Measurements from ENCODE around the gene FADS1. TPM values are rescaled to one million over a fixed set of nuclear protein-coding genes. Genes with fewer than 3 reads are reported as not detected.
A peak's percentile ranks its signal among the peaks of the same experiment; 100 is the strongest.

The FADS1 gene
- total RNA-seq, 2 experiments from 2014 or later, result 63.6 to 68.2 TPM

DNA sequence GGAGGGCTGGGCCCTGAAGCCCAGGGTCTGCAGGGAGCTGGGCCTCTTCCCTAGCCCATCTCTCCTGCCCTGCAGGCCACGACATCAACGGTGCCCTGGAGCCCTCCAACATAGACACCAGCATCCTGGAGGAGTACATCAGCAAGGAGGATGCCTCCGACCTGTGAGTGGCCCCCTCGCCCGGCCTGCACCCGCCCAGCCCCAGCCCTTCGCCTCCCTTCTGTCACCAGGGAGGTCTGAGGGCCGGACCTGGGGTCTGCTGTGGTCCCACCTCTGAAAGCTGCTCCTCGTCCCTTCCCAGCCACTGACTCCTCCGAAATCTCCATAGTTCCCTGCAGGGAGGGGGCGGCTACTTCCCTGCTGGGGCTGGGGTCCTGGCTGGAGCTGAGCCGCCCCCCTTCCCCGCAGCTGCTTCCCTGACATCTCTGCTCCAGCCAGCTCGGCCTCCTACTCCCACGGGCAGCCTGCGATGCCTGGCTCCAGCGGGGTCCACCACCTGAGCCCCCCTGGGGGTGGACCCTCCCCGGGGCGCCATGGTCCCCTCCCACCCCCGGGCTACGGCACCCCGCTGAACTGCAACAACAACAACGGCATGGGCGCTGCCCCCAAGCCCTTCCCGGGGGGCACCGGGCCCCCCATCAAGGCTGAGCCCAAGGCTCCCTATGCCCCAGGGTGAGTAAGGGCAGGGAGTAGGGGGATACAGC is 51.1 kb downstream of the FADS1 start:
- Mint-ChIP-seq H3K27ac (no peak overlapping the region), H3K9me3 (no peaks in the 10 kb centered on the region), H3K27me3 (no peaks in the 10 kb centered on the region), H3K36me3 (ENCODE audit: low read depth) (no peaks in the 10 kb centered on the region), H3K4me3 (no peak overlapping the region), H3K4me1 (no peaks in the 10 kb centered on the region)
- CTCF ChIA-PET, result no interaction called here
- POLR2A ChIA-PET, result no interaction called here
- DNase-seq, result no peak

DNA sequence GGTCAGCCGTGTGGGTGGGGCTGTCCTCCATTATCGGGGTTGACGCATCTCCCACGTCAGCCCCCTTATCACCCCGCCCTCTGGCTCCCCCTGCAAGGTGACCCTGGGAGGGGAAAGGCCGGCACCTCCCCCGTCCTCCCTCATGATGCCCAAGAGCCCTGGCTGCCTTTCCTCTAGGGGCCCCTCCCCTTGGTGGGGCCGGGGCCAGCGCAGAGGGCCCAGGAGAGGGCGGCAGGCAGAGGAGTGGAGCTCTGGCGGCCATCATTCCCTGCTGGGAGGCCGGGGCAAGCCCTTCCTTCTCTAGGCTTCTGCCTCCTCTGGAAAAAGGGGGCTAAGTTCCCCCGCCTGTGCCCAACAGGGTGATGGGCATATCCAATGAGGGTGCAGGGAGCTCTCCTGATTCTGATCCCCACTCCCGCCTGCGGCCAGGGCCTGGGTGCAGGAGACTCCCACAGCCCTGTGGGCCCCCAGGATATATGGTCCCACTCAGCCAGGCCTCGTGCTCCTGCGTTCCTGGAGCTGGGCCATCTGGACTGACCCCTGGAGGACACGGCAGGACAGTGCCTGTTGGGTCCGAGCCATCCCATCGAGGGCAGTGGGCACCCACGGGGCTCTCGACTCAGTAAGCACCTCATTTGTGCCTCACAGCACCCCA is 52.1 kb downstream of the FADS1 start:
- Mint-ChIP-seq H3K36me3 (ENCODE audit: low read depth) (no peaks in the 10 kb centered on the region), H3K4me3 (no peak overlapping the region), H3K27me3 (no peaks in the 10 kb centered on the region), H3K4me1 (no peaks in the 10 kb centered on the region), H3K9me3 (no peaks in the 10 kb centered on the region), H3K27ac (no peak overlapping the region)
- CTCF ChIA-PET, result no interaction called here
- DNase-seq, result no peak
- POLR2A ChIA-PET, result interaction anchor here (1.1 kb wide), 1 partner anchor 20 kb away, joined by 3 read pairs; no protein-coding TSS in a partner anchor

DNA sequence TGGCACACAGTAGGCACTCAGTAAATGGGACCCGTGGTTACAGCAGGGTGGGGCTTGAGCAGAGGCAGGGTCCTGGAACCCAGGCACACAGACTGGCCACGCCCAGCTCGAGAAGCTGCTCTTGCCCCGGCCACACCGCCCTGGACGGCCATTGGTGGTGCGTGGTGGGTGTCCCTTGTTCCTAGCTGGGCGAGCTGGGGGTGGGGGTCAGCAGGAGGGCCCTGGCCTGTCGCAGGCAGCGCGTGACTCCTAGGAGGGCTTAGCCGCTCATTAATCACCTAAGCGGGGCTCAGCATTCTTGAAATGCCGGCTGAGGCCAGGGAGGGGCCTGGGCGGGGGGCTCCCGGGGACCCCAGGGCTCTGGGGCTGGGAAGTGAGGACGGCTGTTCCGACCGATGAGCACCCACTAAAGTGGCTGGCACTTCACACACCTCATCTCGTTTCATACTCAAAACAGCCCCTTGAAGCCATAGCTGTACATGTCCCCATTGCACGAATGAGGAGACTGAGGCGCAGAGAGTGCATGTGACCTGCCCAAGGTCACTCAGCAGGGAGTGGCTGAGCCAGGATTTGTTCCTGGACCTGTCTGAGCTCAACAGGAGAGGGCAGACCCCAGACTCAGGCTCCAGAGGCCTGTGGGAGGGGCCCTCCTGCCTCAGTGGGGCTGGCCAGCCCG is 52.7 kb downstream of the FADS1 start:
- ChIA-PET CTCF (interaction anchor here (1.1 kb wide), 1 partner anchor 17 kb away, joined by 3 read pairs; no protein-coding TSS in a partner anchor), POLR2A (interaction anchor here (0.6 to 1.1 kb wide), 2 partner anchors 9 to 20 kb away, joined by 3 read pairs; no protein-coding TSS in a partner anchor)
- no peak overlapping the region for H3K27ac Mint-ChIP-seq
- DNase-seq, result no peak
- H3K9me3 Mint-ChIP-seq, result no peaks in the 10 kb centered on the region
- no peak overlapping the region for H3K4me3 Mint-ChIP-seq
- no peaks in the 10 kb centered on the region for H3K36me3 Mint-ChIP-seq (ENCODE audit: low read depth)
- no peaks in the 10 kb centered on the region for H3K4me1 Mint-ChIP-seq
- H3K27me3 Mint-ChIP-seq, result no peaks in the 10 kb centered on the region

DNA sequence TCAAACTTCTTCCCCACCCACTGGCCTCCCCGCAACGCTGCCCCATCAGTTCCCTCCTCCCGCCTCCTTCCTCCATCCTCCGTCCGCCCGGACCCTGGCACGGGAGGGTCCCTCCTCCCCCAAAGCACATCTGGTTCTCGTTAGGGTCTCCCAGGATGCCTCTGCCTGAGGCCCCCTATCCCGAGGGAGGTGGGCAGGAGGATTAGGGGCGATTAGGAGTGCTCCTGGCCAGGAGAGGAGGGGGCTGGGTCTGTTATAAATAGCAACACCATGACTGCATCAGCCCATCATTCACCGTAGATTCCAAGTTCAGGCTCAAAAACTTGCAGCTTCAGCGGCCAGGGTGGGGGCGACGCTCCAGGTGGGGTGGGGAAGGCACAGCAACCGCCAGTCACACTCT is 54.0 kb downstream of the FADS1 start:
- H3K4me3 Mint-ChIP-seq, result no peak overlapping the region
- POLR2A ChIA-PET, result no interaction called here
- no peaks in the 10 kb centered on the region for H3K36me3 Mint-ChIP-seq (ENCODE audit: low read depth)
- H3K4me1 Mint-ChIP-seq, result no peaks in the 10 kb centered on the region
- no peak for DNase-seq
- no peaks in the 10 kb centered on the region for H3K9me3 Mint-ChIP-seq
- CTCF ChIA-PET, result interaction anchor here (1.1 kb wide), 1 partner anchor 15 kb away, joined by 3 read pairs; no protein-coding TSS in a partner anchor
- no peaks in the 10 kb centered on the region for H3K27me3 Mint-ChIP-seq
- no peak overlapping the region for H3K27ac Mint-ChIP-seq

DNA sequence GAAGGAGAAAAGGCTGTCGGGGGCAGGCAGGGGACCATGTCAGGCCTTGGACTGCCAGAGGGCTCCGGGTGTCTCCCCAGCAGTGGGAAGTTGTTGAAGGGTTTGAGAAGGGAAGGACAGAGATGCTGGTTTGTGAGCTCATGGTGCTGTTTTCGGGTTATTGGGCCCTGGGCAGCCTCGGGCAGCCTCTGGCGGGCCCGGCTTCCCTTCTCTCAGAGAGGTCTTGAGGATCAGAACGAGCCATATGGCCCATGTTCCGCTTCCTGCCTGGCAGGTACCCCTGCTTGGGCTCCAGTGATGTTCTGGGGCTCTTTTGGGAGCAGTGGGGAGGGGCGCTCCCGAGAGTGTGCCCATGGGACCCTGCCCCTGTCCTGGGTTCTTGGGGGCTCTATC is 54.6 kb downstream of the FADS1 start:
- ChIA-PET CTCF (no interaction called here), POLR2A (no interaction called here)
- H3K9me3 Mint-ChIP-seq, result no peaks in the 10 kb centered on the region
- H3K27ac Mint-ChIP-seq, result no peak overlapping the region
- no peaks in the 10 kb centered on the region for H3K27me3 Mint-ChIP-seq
- no peak overlapping the region for H3K4me3 Mint-ChIP-seq
- DNase-seq, result no peak
- peaks cover 2% of the 10 kb centered on the region for H3K4me1 Mint-ChIP-seq
- H3K36me3 Mint-ChIP-seq (ENCODE audit: low read depth), result no peaks in the 10 kb centered on the region

DNA sequence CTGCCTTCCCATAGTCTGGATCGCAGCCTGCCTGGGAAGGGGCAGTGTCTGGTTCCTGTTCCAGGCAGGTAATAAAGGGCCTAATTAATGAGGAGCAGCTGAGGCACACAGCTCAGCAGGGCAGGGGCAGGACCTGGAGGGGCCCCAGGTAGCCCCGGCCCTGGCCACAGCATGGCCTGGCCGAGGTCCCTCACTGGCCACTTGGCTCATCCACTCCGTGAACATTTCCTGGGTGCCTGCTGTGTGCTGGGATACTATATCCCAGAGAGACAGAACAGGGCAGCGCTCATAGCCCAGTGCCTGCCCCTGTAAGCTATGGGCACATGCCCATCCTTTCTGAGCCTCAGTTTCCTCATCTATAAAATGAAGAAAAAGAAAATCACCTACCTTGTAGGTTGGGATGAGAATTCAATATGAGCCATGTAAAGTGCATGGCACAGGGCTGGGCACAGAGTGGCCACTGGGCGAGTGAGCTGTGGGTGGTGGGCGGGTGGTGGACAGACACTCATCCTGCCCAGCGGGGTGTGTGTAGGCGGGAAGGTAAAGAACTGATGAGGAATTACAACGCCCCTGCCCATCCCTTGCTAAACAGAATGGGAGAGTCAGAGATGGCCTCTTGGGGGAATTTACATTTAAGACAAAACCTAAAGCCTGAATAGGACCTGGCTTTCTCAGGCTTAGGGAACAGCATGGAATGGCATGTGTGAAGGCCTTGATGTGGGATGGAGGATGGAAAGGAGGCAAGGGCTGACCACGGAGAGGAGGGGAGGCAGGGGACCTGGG is 55.2 kb downstream of the FADS1 start:
- CTCF ChIA-PET, result no interaction called here
- POLR2A ChIA-PET, result no interaction called here
- no peak overlapping the region for H3K27ac Mint-ChIP-seq
- H3K36me3 Mint-ChIP-seq (ENCODE audit: low read depth), result no peaks in the 10 kb centered on the region
- H3K9me3 Mint-ChIP-seq, result no peaks in the 10 kb centered on the region
- H3K27me3 Mint-ChIP-seq, result no peaks in the 10 kb centered on the region
- H3K4me3 Mint-ChIP-seq, result no peak overlapping the region
- peaks cover 8% of the 10 kb centered on the region for H3K4me1 Mint-ChIP-seq
- no peak for DNase-seq

DNA sequence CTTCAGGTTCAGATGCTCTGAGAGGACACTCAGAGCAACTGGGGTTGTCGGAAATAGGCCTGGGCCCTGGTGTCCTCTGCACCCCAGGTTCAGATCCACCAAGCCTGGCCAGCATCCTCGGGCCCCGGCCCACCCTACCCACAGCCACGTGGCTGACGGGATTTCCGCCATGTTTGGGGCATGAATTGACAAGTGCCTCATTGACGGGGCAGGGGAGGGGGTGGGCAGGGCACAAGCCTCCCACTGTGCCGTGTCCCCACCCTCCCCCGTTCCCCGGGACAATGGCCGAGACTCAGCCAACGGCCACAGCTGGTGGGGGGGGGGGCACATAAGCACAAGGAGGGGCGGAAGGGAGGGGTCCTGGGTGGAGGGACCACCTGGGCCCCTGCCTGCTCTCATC is 55.9 kb downstream of the FADS1 start:
- H3K4me3 Mint-ChIP-seq, result no peak overlapping the region
- ChIA-PET POLR2A (no interaction called here), CTCF (no interaction called here)
- no peak overlapping the region for H3K27ac Mint-ChIP-seq
- peaks cover 15% of the 10 kb centered on the region for H3K4me1 Mint-ChIP-seq
- H3K36me3 Mint-ChIP-seq (ENCODE audit: low read depth), result no peaks in the 10 kb centered on the region
- H3K27me3 Mint-ChIP-seq, result no peaks in the 10 kb centered on the region
- H3K9me3 Mint-ChIP-seq, result no peaks in the 10 kb centered on the region
- no peak for DNase-seq

DNA sequence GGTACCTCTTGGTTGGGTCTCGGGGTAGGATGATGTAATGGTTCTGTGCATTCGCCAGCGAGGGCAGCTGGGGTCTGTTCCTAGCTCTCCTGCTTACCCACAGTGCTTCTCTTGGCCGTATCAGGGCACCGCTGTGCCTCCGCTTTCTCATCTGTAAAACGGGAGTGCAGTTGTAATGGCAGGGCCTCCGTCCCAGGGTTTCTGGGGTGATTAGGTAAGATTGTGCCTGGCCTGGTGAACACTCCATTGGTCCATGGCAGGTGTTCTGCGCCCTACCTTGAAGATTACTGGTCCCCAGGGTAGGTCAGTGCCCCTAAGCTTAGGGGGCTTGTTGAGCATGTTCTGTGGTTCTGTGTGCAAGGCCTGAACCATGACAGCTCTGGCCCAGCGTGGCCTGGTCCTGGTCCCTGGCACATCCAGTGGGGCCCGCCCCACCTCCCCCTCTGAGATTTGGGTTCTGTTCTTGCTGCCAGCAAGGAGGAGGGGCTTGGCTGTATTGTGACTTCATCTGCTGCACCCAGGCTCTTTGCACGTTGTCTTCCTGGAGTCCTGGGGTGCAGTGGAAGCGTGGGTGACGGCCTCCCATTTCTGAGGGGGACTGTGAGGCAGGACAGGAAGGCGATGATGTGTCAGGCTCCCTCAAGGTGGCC is 59.5 kb downstream of the FADS1 start:
- H3K9me3 Mint-ChIP-seq, result no peaks in the 10 kb centered on the region
- CTCF ChIA-PET, result interaction anchor here (0.8 to 1.5 kb wide), 2 partner anchors 10 to 351 kb away, joined by 3 to 5 read pairs; no protein-coding TSS in a partner anchor

DNA sequence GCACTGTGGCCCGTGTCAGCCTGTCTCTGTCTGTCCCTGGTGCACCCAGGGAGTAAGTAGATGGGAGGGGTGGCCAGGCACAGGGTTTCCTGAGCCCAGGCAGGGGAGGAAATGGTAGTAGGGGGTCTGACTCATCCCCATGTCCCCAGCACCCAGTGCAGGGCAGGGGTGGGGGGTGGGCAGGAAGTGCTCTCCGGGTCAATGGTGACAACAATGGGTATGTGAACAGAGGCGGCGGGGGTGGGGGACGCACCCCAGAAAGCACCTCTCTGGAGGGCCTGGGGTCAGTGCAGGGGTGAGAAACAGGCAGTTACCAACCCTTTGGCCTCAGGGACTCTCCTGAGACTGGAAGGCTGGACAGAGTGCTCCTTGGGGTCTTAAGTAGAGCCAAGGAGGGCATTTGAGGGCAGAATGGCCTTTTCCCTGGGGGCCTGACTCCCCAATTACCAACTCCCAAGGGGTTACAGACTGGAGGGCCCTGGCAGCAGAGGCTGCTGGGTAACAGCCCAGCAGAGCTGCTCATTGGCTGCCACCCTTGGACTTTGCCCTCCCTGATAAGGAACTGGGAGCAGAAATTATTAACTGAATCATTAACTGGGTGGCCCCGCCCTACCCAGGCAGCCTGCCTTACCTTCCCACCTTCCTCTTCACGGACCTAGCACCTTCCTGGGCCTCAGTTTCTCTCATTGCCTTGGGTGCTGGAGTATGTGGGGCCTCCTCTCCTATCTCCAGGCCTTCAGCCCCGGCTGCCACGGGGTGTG is 60.2 kb downstream of the FADS1 start:
- H3K4me1 Mint-ChIP-seq, result peaks cover 30% of the 10 kb centered on the region

More for the DNA sequence above, 59.5 kb downstream of the FADS1 start:
- H3K36me3 Mint-ChIP-seq (ENCODE audit: low read depth), result no peaks in the 10 kb centered on the region
- no peak overlapping the region for H3K4me3 Mint-ChIP-seq
- DNase-seq, result no peak
- POLR2A ChIA-PET, result interaction anchor here (0.7 kb wide), 1 partner anchor 15 kb away, joined by 3 read pairs; no protein-coding TSS in a partner anchor
- H3K27ac Mint-ChIP-seq, result no peak overlapping the region
- peaks cover 13% of the 10 kb centered on the region for H3K27me3 Mint-ChIP-seq
- peaks cover 28% of the 10 kb centered on the region for H3K4me1 Mint-ChIP-seq

DNA sequence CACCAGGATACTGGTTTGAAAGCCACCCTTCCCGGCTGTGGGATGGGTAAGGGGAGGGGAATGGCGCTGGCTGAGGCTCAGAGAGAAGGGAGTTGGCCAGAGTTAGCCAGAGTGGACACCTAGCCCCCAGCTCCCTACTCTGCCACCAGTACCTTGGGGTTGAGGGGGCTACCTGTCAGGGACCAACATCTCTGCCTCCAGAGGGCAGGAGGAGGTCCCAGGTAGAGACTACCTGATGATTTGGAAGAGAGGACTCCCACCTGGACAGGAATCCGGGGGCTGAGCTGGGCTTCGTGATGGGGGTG is 60.7 kb downstream of the FADS1 start:
- Mint-ChIP-seq H3K27me3 (peaks cover 22% of the 10 kb centered on the region), H3K9me3 (no peaks in the 10 kb centered on the region), H3K4me3 (no peak overlapping the region), H3K36me3 (ENCODE audit: low read depth) (no peaks in the 10 kb centered on the region), H3K4me1 (peaks cover 30% of the 10 kb centered on the region), H3K27ac (peak overlapping the region; percentile 71)
- no peak for DNase-seq
- ChIA-PET CTCF (no interaction called here), POLR2A (interaction anchor here (1.2 kb wide), 1 partner anchor 59 kb away, joined by 3 read pairs; no protein-coding TSS in a partner anchor)

More for the DNA sequence above, 60.2 kb downstream of the FADS1 start:
- peak; percentile 63 for DNase-seq
- Mint-ChIP-seq H3K27me3 (peaks cover 17% of the 10 kb centered on the region), H3K36me3 (ENCODE audit: low read depth) (no peaks in the 10 kb centered on the region), H3K9me3 (no peaks in the 10 kb centered on the region), H3K27ac (peak overlapping the region; percentile 71), H3K4me3 (no peak overlapping the region)
- ChIA-PET POLR2A (interaction anchor here (1.2 kb wide), 1 partner anchor 59 kb away, joined by 3 read pairs; no protein-coding TSS in a partner anchor), CTCF (no interaction called here)

DNA sequence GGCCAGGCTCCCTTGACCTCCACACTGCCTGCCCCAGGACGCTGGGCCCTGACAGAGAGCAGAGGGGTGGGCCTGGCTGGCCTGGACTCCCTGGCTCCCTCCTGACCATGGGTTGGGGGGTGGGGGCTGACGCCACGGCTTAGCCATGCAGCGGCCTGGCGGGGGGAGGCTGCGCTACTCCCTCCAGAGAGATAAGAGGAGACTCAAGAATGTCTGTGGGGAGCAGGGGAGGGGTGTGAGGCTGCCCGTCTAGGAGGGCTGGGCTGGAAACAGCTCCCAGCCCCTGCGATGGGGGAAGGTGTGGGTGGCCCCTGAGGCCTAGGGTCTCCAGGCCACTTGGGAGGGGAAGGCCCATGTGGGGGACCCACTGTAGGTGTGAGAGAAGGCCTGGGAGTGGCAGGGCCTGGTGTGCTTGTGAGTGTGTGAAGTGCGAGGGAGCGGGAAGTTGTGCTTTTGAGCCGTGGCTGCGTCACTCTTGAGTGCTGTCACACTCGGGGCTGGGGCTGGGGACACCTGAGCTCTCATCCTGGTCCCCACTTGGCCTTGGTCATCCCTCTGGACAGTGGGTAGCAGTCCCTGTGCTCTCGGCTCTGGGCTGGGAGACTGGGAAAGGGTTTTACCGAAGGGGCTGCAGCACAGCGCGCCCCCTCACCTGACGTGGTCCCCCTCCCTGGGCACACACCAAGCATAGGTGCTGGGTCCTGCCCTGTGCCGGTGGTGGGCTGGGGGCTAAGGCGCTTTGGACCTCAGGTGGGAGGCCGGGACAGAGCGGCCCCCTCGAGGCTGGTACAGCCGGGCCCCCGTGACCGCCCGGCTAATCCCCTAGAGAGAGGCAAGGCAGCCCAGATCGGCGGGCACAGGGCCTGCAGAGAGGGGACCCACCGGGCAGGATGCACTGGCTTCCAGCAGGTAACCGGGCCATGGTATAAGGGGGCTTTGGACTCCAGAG is 62.0 kb downstream of the FADS1 start:
- H3K4me3 Mint-ChIP-seq, result no peak overlapping the region

More for the DNA sequence above, 62.0 kb downstream of the FADS1 start:
- ChIA-PET CTCF (interaction anchor here (0.7 kb wide), 1 partner anchor 168 kb away, joined by 3 read pairs; no protein-coding TSS in a partner anchor), POLR2A (no interaction called here)
- no peaks in the 10 kb centered on the region for H3K9me3 Mint-ChIP-seq
- no peaks in the 10 kb centered on the region for H3K36me3 Mint-ChIP-seq (ENCODE audit: low read depth)
- H3K27me3 Mint-ChIP-seq, result peaks cover 27% of the 10 kb centered on the region
- H3K4me1 Mint-ChIP-seq, result peaks cover 30% of the 10 kb centered on the region
- H3K27ac Mint-ChIP-seq, result no peak overlapping the region
- no peak for DNase-seq

Data from activated CD4-positive, alpha-beta memory T cell treated with anti-CD3 and anti-CD28 coated beads, Interleukin-2, amount 10 ng/mL, durations not matched to agents 7 days and 5 days (primary cell).